ENCODE measurements around the gene RAB29. TPM values are rescaled to one million over a fixed set of nuclear protein-coding genes. Genes with fewer than 3 reads are reported as not detected.

Gene RAB29
- total RNA-seq, 4 donors from 2014 or later, result 9.7 to 15.4 (median 12.1) TPM

- Histone ChIP-seq H3K36me3 (peaks cover 7% of the 10 kb centered on the region), H3K27me3 (no peaks in the 10 kb centered on the region), H3K27ac (no peak overlapping the region), H3K4me3 (no peak overlapping the region), H3K9me3 (no peaks in the 10 kb centered on the region), H3K4me1 (no peaks in the 10 kb centered on the region)
- TF ChIP-seq CTCF (IDR thresholded peaks at IDR 0.05), result no peak
- no peak for TF ChIP-seq EP300 (IDR thresholded peaks at IDR 0.05)
- TF ChIP-seq POLR2AphosphoS5 (IDR thresholded peaks at IDR 0.05), result no peak
- no peak for TF ChIP-seq POLR2A (IDR thresholded peaks at IDR 0.05)
- 71% methylated on average over 5 of the region's 5 CpGs for WGBS
- no peak for DNase-seq (ENCODE audit: low spot score in 2 of 2)
Observed at GRCh38 chr1:205766038-205766437, 9.2 kb downstream of the RAB29 start.

- WGBS, result 92% methylated on average over 2 of the region's 2 CpGs
- TF ChIP-seq POLR2AphosphoS5 (IDR thresholded peaks at IDR 0.05), result no peak
- no peak for TF ChIP-seq EP300 (IDR thresholded peaks at IDR 0.05)
- no peak for TF ChIP-seq POLR2A (IDR thresholded peaks at IDR 0.05)
- TF ChIP-seq CTCF (IDR thresholded peaks at IDR 0.05), result no peak
- H3K27ac ChIP-seq, result no peak overlapping the region
- H3K4me3 ChIP-seq, result no peak overlapping the region
- H3K27me3 ChIP-seq, result no peaks in the 10 kb centered on the region
- H3K4me1 ChIP-seq, result no peaks in the 10 kb centered on the region
- no peaks in the 10 kb centered on the region for H3K36me3 ChIP-seq
- H3K9me3 ChIP-seq, result no peaks in the 10 kb centered on the region
- no peak for DNase-seq (ENCODE audit: low spot score in 2 of 2)
Observed at GRCh38 chr1:205764578-205764977, 10.7 kb downstream of the RAB29 start.

- no peak for TF ChIP-seq POLR2A (IDR thresholded peaks at IDR 0.05)
- TF ChIP-seq POLR2AphosphoS5 (IDR thresholded peaks at IDR 0.05), result no peak
- TF ChIP-seq EP300 (IDR thresholded peaks at IDR 0.05), result no peak
- TF ChIP-seq CTCF (IDR thresholded peaks at IDR 0.05), result no peak
- H3K4me1 ChIP-seq, result no peaks in the 10 kb centered on the region
Observed at GRCh38 chr1:205763980-205764379, 11.3 kb downstream of the RAB29 start.

GRCh38 chr1:205760606-205761005 is 14.7 kb downstream of the RAB29 start:
- Histone ChIP-seq H3K27me3 (no peaks in the 10 kb centered on the region), H3K27ac (no peak overlapping the region), H3K36me3 (no peaks in the 10 kb centered on the region), H3K9me3 (no peaks in the 10 kb centered on the region), H3K4me1 (no peaks in the 10 kb centered on the region), H3K4me3 (no peak overlapping the region)
- no peak for DNase-seq (ENCODE audit: low spot score in 2 of 2)
- TF ChIP-seq EP300 (IDR thresholded peaks at IDR 0.05) (no peak), POLR2A (IDR thresholded peaks at IDR 0.05) (no peak), CTCF (IDR thresholded peaks at IDR 0.05) (no peak), POLR2AphosphoS5 (IDR thresholded peaks at IDR 0.05) (no peak)
- WGBS, result 90% methylated on average over 3 of the region's 3 CpGs

More at GRCh38 chr1:205763980-205764379, 11.3 kb downstream of the RAB29 start:
- Histone ChIP-seq H3K9me3 (no peaks in the 10 kb centered on the region), H3K27me3 (no peaks in the 10 kb centered on the region), H3K36me3 (no peaks in the 10 kb centered on the region), H3K27ac (no peak overlapping the region), H3K4me3 (no peak overlapping the region)
- DNase-seq (ENCODE audit: low spot score in 2 of 2), result no peak

GRCh38 chr1:205756552-205756951 is 18.7 kb downstream of the RAB29 start:
- no peaks in the 10 kb centered on the region for H3K27me3 ChIP-seq

More at GRCh38 chr1:205756552-205756951, 18.7 kb downstream of the RAB29 start:
- H3K27ac ChIP-seq, result no peak overlapping the region
- 95% methylated on average over 3 of the region's 3 CpGs for WGBS
- no peak for DNase-seq (ENCODE audit: low spot score in 2 of 2)
- no peaks in the 10 kb centered on the region for H3K4me1 ChIP-seq
- H3K4me3 ChIP-seq, result no peak overlapping the region
- no peaks in the 10 kb centered on the region for H3K36me3 ChIP-seq
- no peaks in the 10 kb centered on the region for H3K9me3 ChIP-seq
- TF ChIP-seq CTCF (IDR thresholded peaks at IDR 0.05) (no peak), POLR2AphosphoS5 (IDR thresholded peaks at IDR 0.05) (no peak), EP300 (IDR thresholded peaks at IDR 0.05) (no peak), POLR2A (IDR thresholded peaks at IDR 0.05) (no peak)

Data from suprapubic skin (tissue), 4 donors.